ENCODE data around the gene THTPA. TPM values are rescaled to one million over a fixed set of nuclear protein-coding genes. Genes with fewer than 3 reads are reported as not detected.
A peak's percentile ranks its signal among the peaks of the same experiment; 100 is the strongest.
"Not testable (repeated sequence)": the region's sequence is repeated elsewhere in the genome, so short reads cannot be mapped to it uniquely, and the experiment has no call there.

The THTPA gene
- total RNA-seq, 3 donors from 2014 or later (not counting 1 experiment from before 2014, with no cell fraction given), result 16.5 to 19.3 (median 19.1) TPM

DNA sequence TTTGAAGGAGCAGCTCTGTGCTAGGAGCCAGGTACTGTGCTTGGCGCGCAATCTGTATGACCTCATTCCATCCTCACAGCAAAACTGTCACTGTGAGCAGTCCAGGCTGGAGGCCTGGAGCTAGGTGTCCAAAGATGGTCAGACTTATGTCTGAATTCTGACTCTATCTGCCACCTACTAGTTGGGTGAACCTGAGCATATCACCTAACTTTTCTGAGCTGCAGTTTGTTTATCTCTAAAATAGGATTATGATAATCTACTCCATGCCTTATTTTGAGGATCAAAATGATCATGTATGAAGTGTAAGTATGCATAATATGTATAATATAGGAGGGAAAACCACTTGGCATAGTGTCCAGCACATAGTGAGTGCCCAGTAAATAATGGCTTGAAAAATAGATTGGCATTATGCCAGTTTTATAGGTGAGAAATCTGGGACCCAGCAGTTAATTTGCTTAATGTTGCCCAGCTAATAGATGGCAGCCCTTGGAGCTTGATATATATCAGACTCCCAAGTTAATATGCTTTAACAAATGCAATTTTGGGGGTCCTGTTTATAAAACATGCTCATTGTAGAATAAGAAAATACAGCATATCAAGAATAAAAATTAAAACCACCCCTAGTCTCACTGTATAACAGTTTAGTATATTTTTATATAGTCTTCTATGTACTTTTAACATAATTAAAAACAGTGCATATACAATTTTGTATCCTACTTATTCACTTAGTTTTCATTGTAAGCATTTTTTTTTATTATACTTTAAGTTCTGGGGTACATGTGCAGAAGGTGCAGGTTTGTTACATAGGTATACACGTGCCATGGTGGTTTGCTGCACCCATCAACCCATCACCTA lies 27.1 kb downstream of the THTPA start:
- no peak overlapping the region for H3K27ac Mint-ChIP-seq
- no peak overlapping the region for H3K4me3 Mint-ChIP-seq
- H3K4me1 ChIP-seq (ENCODE audit: control insufficient read depth, insufficient read depth, low read length), result no peaks in the 10 kb centered on the region
- H3K9me3 ChIP-seq (ENCODE audit: control insufficient read depth, insufficient read depth, low read length), result no peaks in the 10 kb centered on the region
- H3K4me1 Mint-ChIP-seq, result no peaks in the 10 kb centered on the region
- no peaks in the 10 kb centered on the region for H3K36me3 Mint-ChIP-seq
- TF ChIP-seq, protein P1, sequence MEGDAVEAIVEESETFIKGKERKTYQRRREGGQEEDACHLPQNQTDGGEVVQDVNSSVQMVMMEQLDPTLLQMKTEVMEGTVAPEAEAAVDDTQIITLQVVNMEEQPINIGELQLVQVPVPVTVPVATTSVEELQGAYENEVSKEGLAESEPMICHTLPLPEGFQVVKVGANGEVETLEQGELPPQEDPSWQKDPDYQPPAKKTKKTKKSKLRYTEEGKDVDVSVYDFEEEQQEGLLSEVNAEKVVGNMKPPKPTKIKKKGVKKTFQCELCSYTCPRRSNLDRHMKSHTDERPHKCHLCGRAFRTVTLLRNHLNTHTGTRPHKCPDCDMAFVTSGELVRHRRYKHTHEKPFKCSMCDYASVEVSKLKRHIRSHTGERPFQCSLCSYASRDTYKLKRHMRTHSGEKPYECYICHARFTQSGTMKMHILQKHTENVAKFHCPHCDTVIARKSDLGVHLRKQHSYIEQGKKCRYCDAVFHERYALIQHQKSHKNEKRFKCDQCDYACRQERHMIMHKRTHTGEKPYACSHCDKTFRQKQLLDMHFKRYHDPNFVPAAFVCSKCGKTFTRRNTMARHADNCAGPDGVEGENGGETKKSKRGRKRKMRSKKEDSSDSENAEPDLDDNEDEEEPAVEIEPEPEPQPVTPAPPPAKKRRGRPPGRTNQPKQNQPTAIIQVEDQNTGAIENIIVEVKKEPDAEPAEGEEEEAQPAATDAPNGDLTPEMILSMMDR (IDR thresholded peaks at IDR 0.05), result no peak
- H3K9me3 Mint-ChIP-seq, result no peaks in the 10 kb centered on the region
- peaks cover 28 to 52% of the 10 kb centered on the region in 2 donors for H3K27me3 Mint-ChIP-seq (ENCODE audit: low read depth in 2 of 2)
- H3K36me3 ChIP-seq (ENCODE audit: control insufficient read depth, insufficient read depth, low read length), result no peaks in the 10 kb centered on the region
- ATAC-seq (no peak), DNase-seq (no peak)
- intact Hi-C loops (cut with micrococcal nuclease), result no loop called here
- H3K4me3 ChIP-seq (ENCODE audit: low read length), result no peak overlapping the region
- 91% methylated on average over 2 of the region's 3 CpGs for WGBS (ENCODE audit: insufficient coverage)
- no peak overlapping the region for H3K27ac ChIP-seq (ENCODE audit: low read length)
- peaks cover 4% of the 10 kb centered on the region for H3K27me3 ChIP-seq (ENCODE audit: control insufficient read depth, insufficient read depth, low read length)

DNA sequence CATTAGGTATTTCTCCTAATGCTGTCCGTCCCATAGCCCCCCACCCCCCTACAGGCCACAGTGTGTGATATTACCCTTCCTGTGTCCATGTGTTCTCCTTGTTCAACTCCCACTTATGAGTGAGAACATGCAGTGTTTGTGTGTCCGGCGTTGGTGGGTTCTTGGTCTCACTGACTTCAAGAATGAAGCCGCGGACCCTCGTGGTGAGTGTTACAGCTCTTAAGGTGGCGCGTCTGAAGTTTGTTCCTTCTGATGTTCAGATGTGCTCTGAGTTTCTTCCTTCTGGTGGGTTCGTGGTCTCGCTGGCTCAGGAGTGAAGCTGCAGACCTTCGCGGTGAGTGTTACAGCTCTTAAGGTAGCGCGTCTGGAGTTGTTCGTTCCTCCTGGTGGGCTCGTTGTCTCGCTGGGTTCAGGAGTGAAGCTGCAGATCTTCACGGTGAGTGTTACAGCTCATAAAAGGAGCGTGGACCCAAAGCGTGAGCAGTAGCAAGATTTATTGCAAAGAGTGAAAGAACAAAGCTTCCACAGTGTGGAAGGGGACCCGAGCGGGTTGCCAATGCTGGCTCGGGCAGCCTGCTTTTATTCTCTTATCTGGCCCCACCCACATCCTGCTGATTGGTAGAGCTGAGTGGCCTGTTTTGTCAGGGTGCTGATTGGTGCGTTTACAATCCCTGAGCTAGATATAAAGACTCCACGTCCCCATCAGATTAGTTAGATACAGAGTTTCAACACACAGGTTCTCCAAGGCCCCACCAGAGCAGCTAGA lies 27.9 kb downstream of the THTPA start:
- H3K27me3 Mint-ChIP-seq (ENCODE audit: low read depth in 2 of 2), result peaks cover 27 to 60% of the 10 kb centered on the region in 2 donors
- H3K36me3 ChIP-seq (ENCODE audit: control insufficient read depth, insufficient read depth, low read length); intact Hi-C loops (cut with micrococcal nuclease); H3K4me3 Mint-ChIP-seq; H3K4me3 ChIP-seq (ENCODE audit: low read length); H3K27ac Mint-ChIP-seq; H3K9me3 ChIP-seq (ENCODE audit: control insufficient read depth, insufficient read depth, low read length); H3K27me3 ChIP-seq (ENCODE audit: control insufficient read depth, insufficient read depth, low read length); H3K27ac ChIP-seq (ENCODE audit: low read length); ATAC-seq; H3K9me3 Mint-ChIP-seq; H3K4me1 ChIP-seq (ENCODE audit: control insufficient read depth, insufficient read depth, low read length); DNase-seq; H3K4me1 Mint-ChIP-seq; H3K36me3 Mint-ChIP-seq: not testable (repeated sequence)
- WGBS (ENCODE audit: insufficient coverage), result 71% methylated on average over 22 of the region's 25 CpGs

DNA sequence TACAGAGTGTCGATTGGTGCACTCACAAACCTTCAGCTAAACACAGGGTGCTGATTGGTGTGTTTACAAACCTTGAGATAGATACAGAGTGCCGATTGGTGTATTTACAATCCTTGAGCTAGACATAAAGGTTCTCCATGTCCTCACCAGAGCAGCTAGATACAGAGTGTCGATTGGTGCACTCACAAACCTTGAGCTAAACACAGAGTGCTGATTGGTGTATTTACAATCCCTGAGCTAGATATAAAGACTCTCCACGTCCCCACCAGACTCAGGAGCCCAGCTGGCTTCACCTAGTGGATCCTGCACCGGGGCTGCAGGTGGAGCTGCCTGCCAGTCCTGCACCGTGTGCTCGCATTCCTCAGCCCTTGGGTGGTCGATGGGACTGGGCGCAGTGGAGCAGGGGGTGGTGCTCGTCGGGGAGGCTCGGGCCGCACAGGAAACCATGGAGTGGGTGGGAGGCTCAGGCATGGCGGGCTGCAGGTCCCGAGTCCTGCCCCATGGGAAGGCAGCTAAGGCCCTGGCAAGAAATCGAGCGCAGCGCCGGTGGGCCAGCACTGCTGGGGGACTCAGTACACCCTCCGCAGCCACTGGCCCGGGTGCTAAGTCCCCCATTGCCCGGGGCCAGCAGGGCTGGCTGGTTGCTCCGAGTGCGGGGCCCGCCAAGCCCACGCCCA lies 28.6 kb downstream of the THTPA start:
- intact Hi-C loops (cut with micrococcal nuclease); ATAC-seq; H3K36me3 Mint-ChIP-seq; H3K4me3 Mint-ChIP-seq; H3K4me3 ChIP-seq (ENCODE audit: low read length); DNase-seq; H3K27ac Mint-ChIP-seq; H3K9me3 Mint-ChIP-seq; H3K4me1 ChIP-seq (ENCODE audit: control insufficient read depth, insufficient read depth, low read length); H3K27ac ChIP-seq (ENCODE audit: low read length); H3K36me3 ChIP-seq (ENCODE audit: control insufficient read depth, insufficient read depth, low read length); H3K27me3 ChIP-seq (ENCODE audit: control insufficient read depth, insufficient read depth, low read length); H3K4me1 Mint-ChIP-seq; H3K9me3 ChIP-seq (ENCODE audit: control insufficient read depth, insufficient read depth, low read length): not testable (repeated sequence)
- H3K27me3 Mint-ChIP-seq (ENCODE audit: low read depth in 2 of 2), result peaks cover 25 to 57% of the 10 kb centered on the region in 2 donors
- 93% methylated on average over 24 of the region's 26 CpGs for WGBS (ENCODE audit: insufficient coverage)

DNA sequence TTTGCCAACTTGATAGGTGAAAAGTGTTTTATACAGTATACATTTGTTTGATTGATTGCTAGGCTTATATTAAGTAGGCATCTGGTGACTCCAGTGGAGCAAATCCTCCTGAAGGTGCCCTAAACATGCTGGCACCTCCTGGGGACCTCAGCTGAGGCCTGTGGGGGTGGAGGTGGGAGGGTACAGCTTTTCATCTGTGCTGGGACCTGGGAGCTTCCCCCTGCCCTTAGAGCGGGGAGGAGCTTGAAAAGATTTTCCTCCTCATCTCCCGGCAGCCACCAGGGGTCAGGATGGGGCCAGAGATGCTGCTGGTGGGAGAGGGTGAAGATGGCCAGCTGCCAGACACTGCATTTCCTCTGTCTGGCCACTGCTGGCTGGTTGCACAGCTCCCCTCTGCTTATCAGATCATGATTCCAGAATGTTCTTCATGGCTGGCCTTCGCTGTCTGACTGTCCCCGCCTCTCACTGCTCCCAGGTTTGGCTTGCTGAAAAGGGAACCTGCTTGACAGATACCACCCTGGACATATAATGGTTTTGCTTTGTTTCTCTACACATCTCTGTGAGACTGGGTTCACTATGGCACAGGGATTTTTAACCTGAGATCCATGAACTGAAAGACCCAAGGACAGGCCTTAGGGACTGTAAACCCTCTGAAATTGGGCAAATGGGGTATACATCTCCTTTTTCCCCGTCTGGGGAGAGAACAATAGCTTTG lies 33.0 kb downstream of the THTPA start:
- Histone ChIP-seq H3K36me3 (ENCODE audit: control insufficient read depth, insufficient read depth, low read length) (no peaks in the 10 kb centered on the region), H3K27me3 (ENCODE audit: control insufficient read depth, insufficient read depth, low read length) (no peaks in the 10 kb centered on the region), H3K9me3 (ENCODE audit: control insufficient read depth, insufficient read depth, low read length) (no peaks in the 10 kb centered on the region), H3K27ac (ENCODE audit: low read length) (no peak overlapping the region), H3K4me3 (ENCODE audit: low read length) (no peak overlapping the region), H3K4me1 (ENCODE audit: control insufficient read depth, insufficient read depth, low read length) (peaks cover 8% of the 10 kb centered on the region)
- H3K9me3 Mint-ChIP-seq, result no peaks in the 10 kb centered on the region
- H3K4me3 Mint-ChIP-seq, result no peak overlapping the region
- 19% methylated on average over 5 of the region's 5 CpGs for WGBS (ENCODE audit: insufficient coverage)
- peaks cover 12 to 29% of the 10 kb centered on the region in 2 donors for H3K27me3 Mint-ChIP-seq (ENCODE audit: low read depth in 2 of 2)
- TF ChIP-seq, protein P1 (IDR thresholded peaks at IDR 0.05), result peak; percentile 63
- peaks cover 10% of the 10 kb centered on the region in 2 donors for H3K4me1 Mint-ChIP-seq
- H3K36me3 Mint-ChIP-seq, result no peaks in the 10 kb centered on the region
- H3K27ac Mint-ChIP-seq, result no peak overlapping the region
- DNase-seq (peak; percentile 70 to 91), ATAC-seq (peak; percentile 97 to 100 (median 99))
- intact Hi-C loops (cut with micrococcal nuclease), result loop anchor here (1.0 kb wide), 2 partner anchors 341 to 365 kb away; no protein-coding TSS in a partner anchor

All from natural killer cell (primary cell).